Glomerular visceral epithelial cell (primary cell): ENCODE results near the gene IL12B.
"Not testable (repeated sequence)": the region's sequence is repeated elsewhere in the genome, so short reads cannot be mapped to it uniquely, and the experiment has no call there.

Source experiments
- DNase-seq: peaks from one replicate; pipeline ENCODE4 v3.0.0-alpha.2; 2016; ENCODE audit errors: extremely low spot score

Gene IL12B

DNA sequence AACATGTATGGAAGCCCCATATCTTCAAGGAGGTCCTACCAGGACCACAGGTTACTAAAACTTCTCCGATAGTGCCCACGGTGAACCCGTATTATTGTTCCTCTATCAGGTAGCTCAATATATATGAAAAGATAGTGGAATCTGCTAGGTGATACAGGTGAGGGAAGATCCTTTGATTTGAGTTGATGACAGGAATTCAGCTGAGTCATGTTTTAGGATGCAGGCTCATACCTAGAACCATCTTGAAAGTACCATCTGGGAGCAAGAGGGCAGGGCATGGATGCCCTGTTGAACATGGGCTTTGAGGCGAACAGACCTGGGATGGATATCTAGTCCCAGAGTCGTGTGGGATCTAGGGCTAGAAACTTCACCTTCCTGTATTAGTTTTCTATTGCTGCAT is 35.4 kb downstream of the IL12B start:
- no peak for DNase-seq

GRCh38 chr5:159290741-159291140 is 39.5 kb downstream of the IL12B start:
- no peak for DNase-seq

GRCh38 chr5:159286420-159287035 is 43.8 kb downstream of the IL12B start:
- DNase-seq, result no peak

- no peak for DNase-seq
These were observed 55.6 kb downstream of the IL12B start for GRCh38 chr5:159274676-159275075.

- DNase-seq, result no peak
These were observed 56.4 kb downstream of the IL12B start for GRCh38 chr5:159273923-159274322.

DNA sequence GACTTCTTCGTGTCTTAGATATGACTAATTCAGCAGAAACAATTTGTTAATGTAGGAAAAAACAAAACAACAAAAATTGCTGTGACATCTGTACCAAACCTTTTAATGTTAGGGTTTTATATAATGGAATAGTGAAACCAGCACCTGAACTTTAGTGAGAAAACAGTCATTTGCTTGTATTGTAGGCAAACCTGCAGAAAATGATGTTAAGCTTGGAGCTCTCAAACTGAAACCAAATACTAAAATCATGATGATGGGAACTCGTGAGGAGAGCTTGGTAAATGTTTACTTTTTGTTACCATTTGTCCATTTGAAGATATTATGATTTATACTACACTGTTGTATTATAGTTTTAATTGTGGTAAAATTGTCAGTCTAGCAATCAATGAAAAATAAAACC is 60.6 kb downstream of the IL12B start:
- DNase-seq, result no peak

DNA sequence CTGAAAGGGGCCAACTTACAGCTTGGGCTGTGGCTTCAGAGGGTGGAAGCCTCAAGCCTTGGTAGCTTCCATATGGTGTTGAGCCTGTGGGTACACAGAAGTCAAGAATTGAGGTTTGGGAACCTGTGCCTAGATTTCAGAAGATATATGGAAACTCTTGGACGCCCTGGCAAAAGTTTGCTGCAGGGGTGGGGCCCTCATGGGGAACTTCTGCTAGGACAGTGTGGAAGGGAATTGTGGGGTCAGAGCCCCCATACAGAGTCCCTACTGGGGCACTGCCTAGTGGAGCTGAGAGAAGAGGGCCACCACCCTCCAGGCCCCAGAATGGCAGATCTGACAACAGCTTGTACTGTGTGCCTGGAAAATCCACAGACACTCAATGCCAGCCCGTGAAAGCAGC is 63.5 kb downstream of the IL12B start:
- DNase-seq, result not testable (repeated sequence)
